ENCODE measurements around the gene KCNJ4. TPM values are rescaled to one million over a fixed set of nuclear protein-coding genes. Genes with fewer than 3 reads are reported as not detected.

KCNJ4 gene
- not detected for total RNA-seq
- not detected for total RNA-seq (2013)

- no peak within 1 kb of the TSS for H3K4me3 ChIP-seq (ENCODE audit: low read length)
- no peaks in the 10 kb centered on the region for H3K36me3 ChIP-seq (ENCODE audit: control insufficient read depth, insufficient read depth, low read length)
- peaks cover 29% of the 10 kb centered on the region for H3K27me3 ChIP-seq (ENCODE audit: control insufficient read depth, insufficient read depth, low read length)
- TF ChIP-seq CTCF (IDR thresholded peaks at IDR 0.05) = no peak
- H3K9me3 ChIP-seq (ENCODE audit: control insufficient read depth, insufficient read depth, low read length) = no peaks in the 10 kb centered on the region
- intact Hi-C loops (cut with micrococcal nuclease) = no loop called here
- DNase-seq (no peak), ATAC-seq (peak in 2 of 3 donors; percentile 3 to 15)
- Mint-ChIP-seq H3K4me1 (peaks cover 4 to 10% of the 10 kb centered on the region in 2 donors), H3K36me3 (no peaks in the 10 kb centered on the region), H3K27ac (no peak within 1 kb of the TSS), H3K27me3 (ENCODE audit: low read depth in 2 of 2) (peaks cover 54 to 63% of the 10 kb centered on the region in 2 donors), H3K9me3 (no peaks in the 10 kb centered on the region), H3K4me3 (peak within 1 kb of the TSS; percentile 66)
- H3K4me1 ChIP-seq (ENCODE audit: control insufficient read depth, insufficient read depth, low read length) = peaks cover 7% of the 10 kb centered on the region
- H3K27ac ChIP-seq (ENCODE audit: low read length) = no peak within 1 kb of the TSS
- WGBS (ENCODE audit: insufficient coverage) = under 1% methylated on average over 76 of the region's 76 CpGs
Observed at GRCh38 chr22:38455076-38455529, at the start of gene KCNJ4. KCNJ4 (minus strand) TSS chr22:38455199; CDS start chr22:38428132, 27,067 bp downstream.

- Histone ChIP-seq H3K36me3 (ENCODE audit: control insufficient read depth, insufficient read depth, low read length) (peaks cover 43% of the 10 kb centered on the region), H3K27ac (ENCODE audit: low read length) (no peak overlapping the region), H3K4me3 (ENCODE audit: low read length) (no peak overlapping the region), H3K4me1 (ENCODE audit: control insufficient read depth, insufficient read depth, low read length) (peaks cover 26% of the 10 kb centered on the region), H3K9me3 (ENCODE audit: control insufficient read depth, insufficient read depth, low read length) (no peaks in the 10 kb centered on the region), H3K27me3 (ENCODE audit: control insufficient read depth, insufficient read depth, low read length) (no peaks in the 10 kb centered on the region)
- ATAC-seq = no peak
- peaks cover 21% of the 10 kb centered on the region for H3K36me3 Mint-ChIP-seq
- H3K4me1 Mint-ChIP-seq = peaks cover 61 to 74% of the 10 kb centered on the region in 2 donors
- H3K27me3 Mint-ChIP-seq (ENCODE audit: low read depth in 2 of 2) = no peaks in the 10 kb centered on the region
- peak overlapping the region; percentile 100 for H3K27ac Mint-ChIP-seq
- intact Hi-C loops (cut with micrococcal nuclease) = loop anchor here (10.0 kb wide), 1 partner anchor 252 kb away; the partner anchor contains the start of gene SUN2
- no peak for TF ChIP-seq CTCF (IDR thresholded peaks at IDR 0.05)
- DNase-seq = no peak
- H3K9me3 Mint-ChIP-seq = no peaks in the 10 kb centered on the region
- peak overlapping the region; percentile 93 for H3K4me3 Mint-ChIP-seq
- 6% methylated on average over 2 of the region's 4 CpGs for whole genome bisulfite sequencing (ENCODE audit: insufficient coverage)
Observed at GRCh38 chr22:38503021-38503420, 48.0 kb upstream of the KCNJ4 start.

DNA sequence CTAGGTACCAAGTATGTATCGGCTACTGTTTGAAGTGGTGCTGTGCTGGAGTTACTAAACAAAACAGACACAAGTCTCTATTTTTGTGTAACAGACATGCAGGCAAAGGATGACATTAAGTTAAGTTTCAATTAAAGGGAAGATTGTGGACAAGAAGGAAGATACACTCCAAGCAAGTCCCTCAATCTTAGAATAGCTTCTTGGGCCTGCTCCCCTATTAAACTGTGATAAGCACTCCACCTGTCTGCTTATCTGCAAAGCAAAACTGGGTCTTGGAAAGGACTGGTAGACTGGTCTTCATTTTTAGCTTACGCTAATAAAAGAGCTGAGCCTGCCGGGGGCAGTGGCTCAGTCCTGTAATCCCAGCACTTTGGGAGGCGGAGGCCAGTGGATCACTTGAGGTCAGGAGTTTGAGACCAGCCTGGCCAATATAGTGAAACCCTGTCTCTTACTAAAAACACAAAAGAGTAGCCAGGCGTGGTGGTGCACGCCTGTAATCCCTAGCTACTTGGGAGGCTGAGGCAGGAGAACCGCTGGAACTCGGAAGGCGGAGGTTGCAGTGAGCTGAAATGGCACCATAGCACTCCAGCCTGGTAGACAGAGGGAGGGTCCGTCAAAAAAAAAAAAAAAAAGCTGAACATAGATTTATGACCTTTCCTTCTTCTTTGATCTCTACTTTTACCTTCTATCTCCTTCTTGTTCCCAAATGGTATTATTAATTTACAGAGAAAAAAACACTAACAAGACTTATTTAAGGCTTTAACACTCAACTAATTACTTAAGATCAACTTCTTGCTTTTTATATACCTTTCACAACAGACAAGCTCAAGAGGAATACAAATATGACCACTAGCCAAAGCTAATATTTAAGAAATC, 47.0 kb upstream of the KCNJ4 start:
- no peak for DNase-seq
- no peaks in the 10 kb centered on the region for H3K9me3 ChIP-seq (ENCODE audit: control insufficient read depth, insufficient read depth, low read length)
- intact Hi-C loops (cut with micrococcal nuclease) = loop anchor here (10.0 kb wide), 1 partner anchor 253 kb away; the partner anchor contains the start of gene SUN2
- no peak overlapping the region for H3K4me3 ChIP-seq (ENCODE audit: low read length)
- Mint-ChIP-seq H3K4me1 (peaks cover 61 to 68% of the 10 kb centered on the region in 2 donors), H3K27me3 (ENCODE audit: low read depth in 2 of 2) (no peaks in the 10 kb centered on the region), H3K4me3 (peak overlapping the region; percentile 93), H3K36me3 (peaks cover 21% of the 10 kb centered on the region), H3K27ac (peak overlapping the region; percentile 100), H3K9me3 (no peaks in the 10 kb centered on the region)
- H3K27ac ChIP-seq (ENCODE audit: low read length) = no peak overlapping the region
- no peaks in the 10 kb centered on the region for H3K27me3 ChIP-seq (ENCODE audit: control insufficient read depth, insufficient read depth, low read length)
- peaks cover 53% of the 10 kb centered on the region for H3K36me3 ChIP-seq (ENCODE audit: control insufficient read depth, insufficient read depth, low read length)
- H3K4me1 ChIP-seq (ENCODE audit: control insufficient read depth, insufficient read depth, low read length) = peaks cover 21% of the 10 kb centered on the region
- 92% methylated on average over 9 of the region's 10 CpGs for WGBS (ENCODE audit: insufficient coverage)
- ATAC-seq = no peak
- TF ChIP-seq CTCF (IDR thresholded peaks at IDR 0.05) = no peak
